Fibroblast of lung (primary cell): ENCODE results near the gene IGFBP6. TPM values are rescaled to one million over a fixed set of nuclear protein-coding genes. Genes with fewer than 3 reads are reported as not detected.

ENCODE experiments used
- DNase-seq, 2 donors: peaks; one replicate each; pipeline versions ENCODE4 v3.0.0 to v3.0.0-alpha.2; 2010; ENCODE audit warnings: low read depth in 2 of 2
- H2AFZ ChIP-seq: 2 replicates; pipeline ENCODE4 v1.5.1; 2012; ENCODE audit warnings: low read length, control low read depth, inconsistent platforms
- H3K27ac ChIP-seq: 2 replicates; pipeline ENCODE4 v1.5.1; 2011; ENCODE audit warnings: low read length, control low read depth; ENCODE audit not compliant: insufficient read depth
- H3K27me3 ChIP-seq: 2 replicates; pipeline ENCODE4 v1.5.1; 2011; ENCODE audit warnings: mild to moderate bottlenecking, low read length; ENCODE audit not compliant: control insufficient read depth, insufficient read depth
- H3K36me3 ChIP-seq: 2 replicates; pipeline ENCODE4 v1.5.1; 2011; ENCODE audit warnings: low read length; ENCODE audit not compliant: control insufficient read depth, insufficient read depth
- H3K4me1 ChIP-seq: 2 replicates; pipeline ENCODE4 v1.5.1; 2011; ENCODE audit warnings: low read length; ENCODE audit not compliant: control insufficient read depth, insufficient read depth; ENCODE audit errors: extremely low read depth
- H3K4me2 ChIP-seq: 2 replicates; pipeline ENCODE4 v1.5.1; 2011; ENCODE audit warnings: low read length, control low read depth; ENCODE audit not compliant: insufficient read depth; ENCODE audit errors: extremely low read depth
- H3K4me3 ChIP-seq, 4 experiments: fragments of 200-600 bp in 1 of 4; sonication (generic) in 1 of 4; replicated peaks in 1 of 4; 2 replicates each; pipeline ENCODE4 v1.5.1; 2011 to 2016; ENCODE audit warnings: low read length in 4 of 4, low read depth in 3 of 4, mild to moderate bottlenecking in 3 of 4, control low read depth in 2 of 4, inconsistent platforms in 1 of 4, mixed read lengths in 1 of 4; ENCODE audit not compliant: insufficient read depth in 1 of 4; ENCODE audit errors: control extremely low read depth in 1 of 4
- H3K79me2 ChIP-seq: 2 replicates; pipeline ENCODE4 v1.5.1; 2012; ENCODE audit warnings: mild to moderate bottlenecking, low read length, inconsistent platforms; ENCODE audit not compliant: control insufficient read depth, insufficient read depth
- H3K9ac ChIP-seq: 2 replicates; pipeline ENCODE4 v1.5.1; 2011; ENCODE audit warnings: mild to moderate bottlenecking, low read length, control low read depth; ENCODE audit not compliant: insufficient read depth
- H3K9me3 ChIP-seq: 2 replicates; pipeline ENCODE4 v1.5.1; 2012; ENCODE audit warnings: low read depth, low read length; ENCODE audit not compliant: control insufficient read depth, insufficient read depth
- H4K20me1 ChIP-seq: 2 replicates; pipeline ENCODE4 v1.5.1; 2011; ENCODE audit warnings: low read length; ENCODE audit not compliant: control insufficient read depth, insufficient read depth; ENCODE audit errors: extremely low read depth
- CTCF ChIP-seq, 2 donors: IDR thresholded peaks in 1 of 2; conservative IDR thresholded peaks in 1 of 2; 1 replicate in 1 of 2; 2 replicates in 1 of 2; pipeline ENCODE4 v1.5.1; 2011 to 2012; ENCODE audit warnings: low read length in 2 of 2, control low read depth in 1 of 2, inconsistent platforms in 1 of 2, low read depth in 1 of 2, mild to moderate bottlenecking in 1 of 2
- EZH2 ChIP-seq: IDR thresholded peaks from 2 replicates; pipeline ENCODE4 v1.5.1; 2012; ENCODE audit warnings: low read length, control low read depth, mild to moderate bottlenecking; ENCODE audit errors: missing control alignments
- polyA plus RNA-seq, 2 donors: library from polyadenylated mRNA; depleted of rRNA in 1 of 2; stranded (reverse) in 1 of 2; unstranded in 1 of 2; fragments of >200 nt; gene quantifications; 2 replicates each; pipeline ENCODE4 v1.2.1, GENCODE V29; 2011 to 2012; ENCODE audit warnings: missing spikeins in 1 of 2
- total RNA-seq: library from RNA; depleted of rRNA; stranded (reverse); fragments of >200 nt; gene quantifications from 2 replicates; pipeline ENCODE4 v1.2.1, GENCODE V29; 2014

The IGFBP6 gene
- total and polyA plus RNA-seq, 2 donors (not counting 1 experiment from before 2014, with no cell fraction given) = 229 to 592 TPM

- no peak for DNase-seq
- H3K79me2 ChIP-seq = no peaks in the 10 kb centered on the region
- H3K4me1 ChIP-seq = peaks cover 56% of the 10 kb centered on the region
- H3K27me3 ChIP-seq = no peaks in the 10 kb centered on the region
- H3K36me3 ChIP-seq = peaks cover 49% of the 10 kb centered on the region
- no peak overlapping the region for H3K4me3 ChIP-seq
- H4K20me1 ChIP-seq = no peaks in the 10 kb centered on the region
- H2AFZ ChIP-seq = no peak overlapping the region
- no peak overlapping the region for H3K4me2 ChIP-seq
- H3K9me3 ChIP-seq = no peaks in the 10 kb centered on the region
- no peak overlapping the region for H3K9ac ChIP-seq
- peak overlapping the region; percentile 24 for H3K27ac ChIP-seq
- TF ChIP-seq CTCF (conservative IDR thresholded peaks at IDR 0.05 in 1 of 2, IDR thresholded peaks at IDR 0.05 in 1 of 2; ENCODE audit: low read depth in 1 of 2, low read length in 2 of 2) (no peak), EZH2 (no peak)
Observed at GRCh38 chr12:53062011-53062961, 35.2 kb upstream of the IGFBP6 start.

GRCh38 chr12:53062977-53063707 lies 34.3 kb upstream of the IGFBP6 start:
- Histone ChIP-seq H3K4me1 (peaks cover 61% of the 10 kb centered on the region), H3K27ac (peak overlapping the region; percentile 58), H3K36me3 (peaks cover 41% of the 10 kb centered on the region)

More at GRCh38 chr12:53062977-53063707, 34.3 kb upstream of the IGFBP6 start:
- H4K20me1 ChIP-seq = no peaks in the 10 kb centered on the region
- no peaks in the 10 kb centered on the region for H3K79me2 ChIP-seq
- TF ChIP-seq EZH2 (no peak), CTCF (conservative IDR thresholded peaks at IDR 0.05 in 1 of 2, IDR thresholded peaks at IDR 0.05 in 1 of 2; ENCODE audit: low read depth in 1 of 2, low read length in 2 of 2) (no peak)
- H3K27me3 ChIP-seq = no peaks in the 10 kb centered on the region
- no peaks in the 10 kb centered on the region for H3K9me3 ChIP-seq
- no peak for DNase-seq
- H3K4me2 ChIP-seq = no peak overlapping the region
- H3K9ac ChIP-seq = no peak overlapping the region
- no peak overlapping the region for H2AFZ ChIP-seq
- H3K4me3 ChIP-seq = no peak overlapping the region
